Raji (cell line): ENCODE measurements around the gene KDM6A.

ENCODE experiments used
- POLR2A ChIP-seq: IDR thresholded peaks from 2 replicates; pipeline ENCODE4 v1.6.1; 2011; ENCODE audit warnings: low read depth, low read length, control low read depth; ENCODE audit not compliant: insufficient read depth

The KDM6A gene

GRCh38 chrX:44945736-44946135 is 72.7 kb downstream of the KDM6A start:
- TF ChIP-seq POLR2A: no peak

- no peak for TF ChIP-seq POLR2A
Observed at GRCh38 chrX:44946771-44947170, 73.8 kb downstream of the KDM6A start.

- TF ChIP-seq POLR2A: no peak
Observed at GRCh38 chrX:44947995-44948394, 75.0 kb downstream of the KDM6A start.

GRCh38 chrX:44948406-44948805 is 75.4 kb downstream of the KDM6A start:
- TF ChIP-seq POLR2A: no peak

GRCh38 chrX:44949125-44949524 is 76.1 kb downstream of the KDM6A start:
- no peak for TF ChIP-seq POLR2A

GRCh38 chrX:44951572-44952067 is 78.6 kb downstream of the KDM6A start:
- TF ChIP-seq POLR2A: no peak

- no peak for TF ChIP-seq POLR2A
Observed at GRCh38 chrX:44952329-44953027, 79.5 kb downstream of the KDM6A start.

GRCh38 chrX:44953734-44954502 is 80.9 kb downstream of the KDM6A start:
- TF ChIP-seq POLR2A: no peak

- no peak for TF ChIP-seq POLR2A
Observed at GRCh38 chrX:44954562-44954961, 81.6 kb downstream of the KDM6A start.

GRCh38 chrX:44957848-44958247 is 84.9 kb downstream of the KDM6A start:
- no peak for TF ChIP-seq POLR2A

GRCh38 chrX:44958480-44958879 is 85.5 kb downstream of the KDM6A start:
- no peak for TF ChIP-seq POLR2A

GRCh38 chrX:44961817-44962607 is 89.0 kb downstream of the KDM6A start:
- TF ChIP-seq POLR2A: no peak

GRCh38 chrX:44962944-44963343 is 90.0 kb downstream of the KDM6A start:
- no peak for TF ChIP-seq POLR2A

GRCh38 chrX:44967221-44967620 is 94.2 kb downstream of the KDM6A start:
- TF ChIP-seq POLR2A: no peak

GRCh38 chrX:44970709-44971108 is 97.7 kb downstream of the KDM6A start:
- TF ChIP-seq POLR2A: no peak

GRCh38 chrX:44971674-44972073 is 98.7 kb downstream of the KDM6A start:
- TF ChIP-seq POLR2A: no peak

GRCh38 chrX:44972132-44972531 is 99.1 kb downstream of the KDM6A start:
- no peak for TF ChIP-seq POLR2A
